Keratinocyte (primary cell): ENCODE measurements around the gene SFXN2. TPM values are rescaled to one million over a fixed set of nuclear protein-coding genes. Genes with fewer than 3 reads are reported as not detected.

Source experiments
- DNase-seq: peaks from one replicate; pipeline ENCODE4 v3.0.0-alpha.2; 2011; ENCODE audit warnings: low read depth, missing footprints, low spot score
- FAIRE-seq: peaks from 2 replicates; lab custom pipeline; 2011; peaks lifted over from hg19 to GRCh38; lab: Jason Lieb, UNC
- H2AFZ ChIP-seq: 2 replicates; pipeline ENCODE4 v1.6.0; 2012; ENCODE audit warnings: low read length, control low read depth, inconsistent platforms; ENCODE audit not compliant: control insufficient read depth
- H3K27ac ChIP-seq: 2 replicates; pipeline ENCODE4 v1.5.1; 2011; ENCODE audit warnings: low read length; ENCODE audit not compliant: control insufficient read depth, insufficient read depth
- H3K27me3 ChIP-seq: 3 replicates; pipeline ENCODE4 v1.6.0; 2011; ENCODE audit warnings: low read length; ENCODE audit not compliant: control insufficient read depth, insufficient read depth; ENCODE audit errors: extremely low read depth
- H3K36me3 ChIP-seq, 2 experiments: 2 replicates in 1 of 2; 3 replicates in 1 of 2; pipeline ENCODE4 v1.5.1; 2011; ENCODE audit warnings: low read length in 2 of 2, mild to moderate bottlenecking in 1 of 2; ENCODE audit not compliant: control insufficient read depth in 2 of 2, insufficient read depth in 2 of 2; ENCODE audit errors: extremely low read depth in 1 of 2
- H3K4me1 ChIP-seq: 3 replicates; pipeline ENCODE4 v1.5.1; 2011; ENCODE audit warnings: low read length; ENCODE audit not compliant: control insufficient read depth, insufficient read depth; ENCODE audit errors: extremely low read depth
- H3K4me2 ChIP-seq: 3 replicates; pipeline ENCODE4 v1.6.0; 2011; ENCODE audit warnings: low read depth, low read length; ENCODE audit not compliant: control insufficient read depth, insufficient read depth; ENCODE audit errors: extremely low read depth
- H3K4me3 ChIP-seq, 3 experiments: fragments of 200-600 bp in 1 of 3; sonication (generic) in 1 of 3; 2 replicates in 2 of 3; 3 replicates in 1 of 3; pipeline ENCODE4 v1.5.1; 2011 to 2016; ENCODE audit warnings: low read length in 3 of 3, mild to moderate bottlenecking in 3 of 3, control low read depth in 2 of 3, inconsistent platforms in 1 of 3, low read depth in 1 of 3, mixed read lengths in 1 of 3, mixed run types in 1 of 3, moderate library complexity in 1 of 3; ENCODE audit not compliant: control insufficient read depth in 2 of 3, insufficient read depth in 2 of 3; ENCODE audit errors: extremely low read depth in 1 of 3
- H3K79me2 ChIP-seq: 2 replicates; pipeline ENCODE4 v1.6.0; 2012; ENCODE audit warnings: low read length; ENCODE audit not compliant: control insufficient read depth, insufficient read depth
- H3K9ac ChIP-seq: 3 replicates; pipeline ENCODE4 v1.6.0; 2011; ENCODE audit warnings: low read length; ENCODE audit not compliant: control insufficient read depth, insufficient read depth; ENCODE audit errors: extremely low read depth
- H3K9me1 ChIP-seq: 3 replicates; pipeline ENCODE4 v1.6.0; 2011; ENCODE audit warnings: low read length; ENCODE audit not compliant: control insufficient read depth, insufficient read depth; ENCODE audit errors: extremely low read depth
- H3K9me3 ChIP-seq: 2 replicates; pipeline ENCODE4 v1.5.1; 2012; ENCODE audit warnings: low read depth, low read length; ENCODE audit not compliant: control insufficient read depth
- H4K20me1 ChIP-seq: 3 replicates; pipeline ENCODE4 v1.6.0; 2011; ENCODE audit warnings: low read length; ENCODE audit not compliant: control insufficient read depth, insufficient read depth; ENCODE audit errors: extremely low read depth
- EZH2 ChIP-seq: IDR thresholded peaks from one replicate; pipeline ENCODE4 v1.6.1; 2012; ENCODE audit warnings: inconsistent platforms, mild to moderate bottlenecking, low read length, moderate library complexity
- dilution Hi-C: fragments of 300-500 bp; cut with MboI; formaldehyde crosslinking; loops from one replicate; pipeline ENCODE4 v1.7.0; 2020; ENCODE audit warnings: low sequenced_read_pairs; ENCODE audit not compliant: extremely low pct_ligation_motif_present
- polyA plus RNA-seq, 5 experiments: library from polyadenylated mRNA; depleted of rRNA in 3 of 5; stranded (reverse) in 3 of 5; stranded (forward) in 1 of 5; unstranded in 1 of 5; fragments of >200 nt; gene quantifications; 1 replicate in 1 of 5; 2 replicates in 3 of 5; 3 replicates in 1 of 5; pipeline versions ENCODE4 v1.2.1 to v1.2.3, GENCODE V29; 2011 to 2012; ENCODE audit warnings: missing spikeins in 2 of 5, low read depth in 1 of 5, low replicate concordance in 1 of 5
- TF ChIP-seq, protein P1 (sequence below), 3 experiments: IDR thresholded peaks in 1 of 3; conservative IDR thresholded peaks in 1 of 3; optimal IDR thresholded peaks in 1 of 3; 2 replicates in 2 of 3; 3 replicates in 1 of 3; pipeline versions ENCODE3 to v1.5.1; 2011; ENCODE audit warnings: low read length in 3 of 3, mild to moderate bottlenecking in 3 of 3, moderate library complexity in 2 of 3, control low read depth in 1 of 3, inconsistent platforms in 1 of 3; ENCODE audit not compliant: insufficient read depth in 2 of 3; ENCODE audit errors: extremely low read depth in 1 of 3

Gene SFXN2
- polyA plus RNA-seq, 1 donor (not counting 4 experiments of a cell fraction or from before 2014, with no cell fraction given) = 5.0 TPM

DNA sequence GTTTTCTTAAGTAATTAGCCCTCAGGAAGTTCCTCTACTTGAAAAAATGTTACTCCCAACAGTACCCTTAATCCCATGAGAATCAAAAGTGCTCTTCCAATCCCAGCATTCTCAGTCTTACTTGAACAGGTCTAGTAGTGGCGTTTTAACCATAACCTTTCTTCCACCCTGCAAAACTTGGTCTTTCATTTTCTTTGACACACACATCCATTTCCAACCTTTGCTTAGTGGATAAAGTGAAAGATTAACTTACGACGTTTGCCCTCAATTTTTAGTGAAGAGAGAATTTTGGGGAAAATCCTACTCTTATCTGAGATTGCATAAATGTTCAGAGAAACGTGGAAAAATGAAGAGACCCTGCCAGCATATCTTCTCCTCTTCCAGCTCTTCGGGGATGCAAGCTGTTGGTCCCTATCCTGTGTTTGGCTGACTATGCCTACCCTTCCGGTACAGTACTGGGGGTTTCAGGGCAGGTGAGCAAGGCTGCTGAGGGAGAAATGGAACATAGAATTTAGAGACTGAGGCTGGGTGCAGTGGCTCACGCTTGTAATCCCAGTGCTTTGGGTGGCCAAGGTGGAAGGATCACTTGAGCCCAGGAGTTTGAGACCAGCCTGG, 48.1 kb downstream of the SFXN2 start:
- no peak overlapping the region for H3K9ac ChIP-seq
- H3K4me1 ChIP-seq = peaks cover 16% of the 10 kb centered on the region
- TF ChIP-seq, protein P1, sequence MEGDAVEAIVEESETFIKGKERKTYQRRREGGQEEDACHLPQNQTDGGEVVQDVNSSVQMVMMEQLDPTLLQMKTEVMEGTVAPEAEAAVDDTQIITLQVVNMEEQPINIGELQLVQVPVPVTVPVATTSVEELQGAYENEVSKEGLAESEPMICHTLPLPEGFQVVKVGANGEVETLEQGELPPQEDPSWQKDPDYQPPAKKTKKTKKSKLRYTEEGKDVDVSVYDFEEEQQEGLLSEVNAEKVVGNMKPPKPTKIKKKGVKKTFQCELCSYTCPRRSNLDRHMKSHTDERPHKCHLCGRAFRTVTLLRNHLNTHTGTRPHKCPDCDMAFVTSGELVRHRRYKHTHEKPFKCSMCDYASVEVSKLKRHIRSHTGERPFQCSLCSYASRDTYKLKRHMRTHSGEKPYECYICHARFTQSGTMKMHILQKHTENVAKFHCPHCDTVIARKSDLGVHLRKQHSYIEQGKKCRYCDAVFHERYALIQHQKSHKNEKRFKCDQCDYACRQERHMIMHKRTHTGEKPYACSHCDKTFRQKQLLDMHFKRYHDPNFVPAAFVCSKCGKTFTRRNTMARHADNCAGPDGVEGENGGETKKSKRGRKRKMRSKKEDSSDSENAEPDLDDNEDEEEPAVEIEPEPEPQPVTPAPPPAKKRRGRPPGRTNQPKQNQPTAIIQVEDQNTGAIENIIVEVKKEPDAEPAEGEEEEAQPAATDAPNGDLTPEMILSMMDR (optimal IDR thresholded peaks at IDR 0.05 in 1 of 3, IDR thresholded peaks at IDR 0.05 in 1 of 3, conservative IDR thresholded peaks at IDR 0.05 in 1 of 3; ENCODE audit: extremely low read depth in 1 of 3, insufficient read depth in 2 of 3, low read length in 3 of 3) = no peak
- TF ChIP-seq EZH2 = no peak
- H3K9me1 ChIP-seq = no peaks in the 10 kb centered on the region
- dilution Hi-C loops = no loop called here
- no peak overlapping the region for H2AFZ ChIP-seq
- H3K4me3 ChIP-seq = no peak overlapping the region
- H3K4me2 ChIP-seq = no peak overlapping the region
- H3K27ac ChIP-seq = no peak overlapping the region
- H3K27me3 ChIP-seq = no peaks in the 10 kb centered on the region
- FAIRE-seq = no peak
- DNase-seq = no peak
- H3K9me3 ChIP-seq = no peaks in the 10 kb centered on the region
- no peaks in the 10 kb centered on the region for H4K20me1 ChIP-seq
- H3K79me2 ChIP-seq = peaks cover 4% of the 10 kb centered on the region
- peaks cover 0 to 4% of the 10 kb centered on the region in 2 experiments for H3K36me3 ChIP-seq

DNA sequence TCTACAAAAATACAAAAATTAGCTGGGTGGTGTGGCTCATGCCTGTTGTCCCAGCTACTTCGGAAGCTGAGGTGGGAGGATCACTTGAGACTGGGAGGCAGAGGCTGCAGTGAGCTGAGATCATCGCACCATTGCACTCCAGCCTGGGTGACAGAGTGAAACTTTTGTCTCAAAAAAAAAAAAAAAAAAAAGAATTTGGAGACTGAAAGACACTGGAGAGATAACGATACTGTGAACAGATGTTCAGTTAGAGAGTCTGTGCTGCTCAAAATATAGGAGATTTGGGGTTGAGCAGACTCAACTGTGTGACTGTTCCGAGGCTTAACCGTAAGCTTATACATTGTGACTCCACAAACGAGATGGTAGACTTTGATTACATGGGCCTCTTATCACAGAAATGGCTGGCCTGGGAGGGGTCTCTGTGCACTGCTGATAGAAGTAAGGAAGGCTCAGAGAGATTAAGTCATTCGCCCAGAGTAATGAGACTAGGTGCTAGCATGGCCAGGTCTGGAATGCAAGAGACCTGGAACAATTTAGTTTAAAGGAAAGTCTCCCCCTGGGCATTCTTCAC, 48.7 kb downstream of the SFXN2 start:
- H3K9ac ChIP-seq = no peak overlapping the region
- no peak overlapping the region for H3K4me2 ChIP-seq
- H2AFZ ChIP-seq = no peak overlapping the region
- TF ChIP-seq EZH2 = no peak
- TF ChIP-seq, protein P1 (optimal IDR thresholded peaks at IDR 0.05 in 1 of 3, IDR thresholded peaks at IDR 0.05 in 1 of 3, conservative IDR thresholded peaks at IDR 0.05 in 1 of 3; ENCODE audit: extremely low read depth in 1 of 3, insufficient read depth in 2 of 3, low read length in 3 of 3) = no peak
- DNase-seq (no peak), FAIRE-seq (no peak)
- peaks cover 22% of the 10 kb centered on the region for H3K4me1 ChIP-seq
- H3K4me3 ChIP-seq = no peak overlapping the region
- no peaks in the 10 kb centered on the region for H4K20me1 ChIP-seq
- H3K36me3 ChIP-seq = peaks cover 0 to 4% of the 10 kb centered on the region in 2 experiments
- H3K79me2 ChIP-seq = peaks cover 4% of the 10 kb centered on the region
- dilution Hi-C loops = no loop called here
- H3K27me3 ChIP-seq = no peaks in the 10 kb centered on the region
- no peaks in the 10 kb centered on the region for H3K9me3 ChIP-seq
- no peak overlapping the region for H3K27ac ChIP-seq
- no peaks in the 10 kb centered on the region for H3K9me1 ChIP-seq
